ENCODE measurements around the gene SHANK3. TPM values are rescaled to one million over a fixed set of nuclear protein-coding genes. Genes with fewer than 3 reads are reported as not detected.

The SHANK3 gene
- total RNA-seq, 4 donors from 2014 or later: 2.8 to 36.3 (median 10.8) TPM

GRCh38 chr22:50713008-50713385 lies 40.4 kb downstream of the SHANK3 start:
- H3K27ac ChIP-seq: no peak overlapping the region
- DNase-seq: no peak
- no peaks in the 10 kb centered on the region for H3K36me3 ChIP-seq
- H3K9me3 ChIP-seq: no peaks in the 10 kb centered on the region
- no peaks in the 10 kb centered on the region for H3K27me3 ChIP-seq
- TF ChIP-seq POLR2A (IDR thresholded peaks at IDR 0.05): no peak
- TF ChIP-seq, protein P1, sequence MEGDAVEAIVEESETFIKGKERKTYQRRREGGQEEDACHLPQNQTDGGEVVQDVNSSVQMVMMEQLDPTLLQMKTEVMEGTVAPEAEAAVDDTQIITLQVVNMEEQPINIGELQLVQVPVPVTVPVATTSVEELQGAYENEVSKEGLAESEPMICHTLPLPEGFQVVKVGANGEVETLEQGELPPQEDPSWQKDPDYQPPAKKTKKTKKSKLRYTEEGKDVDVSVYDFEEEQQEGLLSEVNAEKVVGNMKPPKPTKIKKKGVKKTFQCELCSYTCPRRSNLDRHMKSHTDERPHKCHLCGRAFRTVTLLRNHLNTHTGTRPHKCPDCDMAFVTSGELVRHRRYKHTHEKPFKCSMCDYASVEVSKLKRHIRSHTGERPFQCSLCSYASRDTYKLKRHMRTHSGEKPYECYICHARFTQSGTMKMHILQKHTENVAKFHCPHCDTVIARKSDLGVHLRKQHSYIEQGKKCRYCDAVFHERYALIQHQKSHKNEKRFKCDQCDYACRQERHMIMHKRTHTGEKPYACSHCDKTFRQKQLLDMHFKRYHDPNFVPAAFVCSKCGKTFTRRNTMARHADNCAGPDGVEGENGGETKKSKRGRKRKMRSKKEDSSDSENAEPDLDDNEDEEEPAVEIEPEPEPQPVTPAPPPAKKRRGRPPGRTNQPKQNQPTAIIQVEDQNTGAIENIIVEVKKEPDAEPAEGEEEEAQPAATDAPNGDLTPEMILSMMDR (IDR thresholded peaks at IDR 0.05): no peak
- H3K4me3 ChIP-seq: no peak overlapping the region
- H3K4me1 ChIP-seq: no peaks in the 10 kb centered on the region

DNA sequence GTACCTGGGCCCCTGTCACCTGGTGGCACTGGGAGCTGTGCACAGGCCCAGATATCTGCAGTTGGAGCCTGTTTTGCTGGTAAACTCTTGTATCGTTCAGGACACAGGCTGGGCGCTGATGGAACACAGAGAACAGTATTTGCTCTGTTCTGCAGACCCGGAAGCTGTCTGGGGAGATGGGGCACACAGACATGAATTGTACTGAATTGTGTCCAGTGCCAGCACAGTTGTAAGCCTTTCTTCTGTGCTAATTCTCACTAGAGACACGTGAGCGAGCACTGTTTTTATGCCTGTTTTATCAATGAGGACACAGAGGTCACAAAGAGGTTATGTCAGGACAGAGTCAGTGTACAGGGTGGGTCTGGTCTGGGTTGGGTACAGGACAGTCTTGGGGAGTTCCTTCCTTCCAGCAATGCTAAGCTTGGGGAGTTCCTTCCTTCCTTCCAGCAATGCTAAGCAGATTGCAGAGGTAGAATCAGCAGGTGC lies 41.0 kb downstream of the SHANK3 start:
- Histone ChIP-seq H3K9me3 (no peaks in the 10 kb centered on the region), H3K4me3 (no peak overlapping the region), H3K36me3 (no peaks in the 10 kb centered on the region), H3K27ac (no peak overlapping the region), H3K4me1 (no peaks in the 10 kb centered on the region), H3K27me3 (no peaks in the 10 kb centered on the region)
- no peak for TF ChIP-seq POLR2A (IDR thresholded peaks at IDR 0.05)
- TF ChIP-seq, protein P1 (IDR thresholded peaks at IDR 0.05): no peak
- DNase-seq: no peak

DNA sequence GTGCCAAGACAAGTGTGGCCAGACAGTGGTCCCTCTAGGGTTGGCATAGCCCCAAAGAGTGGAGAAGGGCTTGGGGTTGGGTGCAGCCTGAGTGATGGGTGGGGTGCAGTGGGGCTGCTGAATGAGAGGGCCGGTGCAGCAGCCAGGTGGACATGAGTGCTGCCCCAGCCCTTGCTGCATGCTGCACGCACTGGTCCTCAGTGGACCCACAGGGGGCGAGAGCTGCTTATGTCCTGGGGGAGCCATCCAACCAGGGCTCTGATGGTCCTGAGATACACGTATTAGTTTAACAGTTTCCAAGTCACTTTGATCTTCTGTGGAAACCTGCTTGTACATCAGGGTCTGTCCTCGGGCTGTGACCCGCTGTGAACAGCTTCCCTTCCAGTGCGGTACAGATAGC lies 41.5 kb downstream of the SHANK3 start:
- Histone ChIP-seq H3K36me3 (no peaks in the 10 kb centered on the region), H3K4me1 (no peaks in the 10 kb centered on the region), H3K27ac (no peak overlapping the region), H3K9me3 (no peaks in the 10 kb centered on the region), H3K4me3 (no peak overlapping the region), H3K27me3 (no peaks in the 10 kb centered on the region)
- no peak for DNase-seq
- no peak for TF ChIP-seq POLR2A (IDR thresholded peaks at IDR 0.05)
- TF ChIP-seq, protein P1 (IDR thresholded peaks at IDR 0.05): no peak

DNA sequence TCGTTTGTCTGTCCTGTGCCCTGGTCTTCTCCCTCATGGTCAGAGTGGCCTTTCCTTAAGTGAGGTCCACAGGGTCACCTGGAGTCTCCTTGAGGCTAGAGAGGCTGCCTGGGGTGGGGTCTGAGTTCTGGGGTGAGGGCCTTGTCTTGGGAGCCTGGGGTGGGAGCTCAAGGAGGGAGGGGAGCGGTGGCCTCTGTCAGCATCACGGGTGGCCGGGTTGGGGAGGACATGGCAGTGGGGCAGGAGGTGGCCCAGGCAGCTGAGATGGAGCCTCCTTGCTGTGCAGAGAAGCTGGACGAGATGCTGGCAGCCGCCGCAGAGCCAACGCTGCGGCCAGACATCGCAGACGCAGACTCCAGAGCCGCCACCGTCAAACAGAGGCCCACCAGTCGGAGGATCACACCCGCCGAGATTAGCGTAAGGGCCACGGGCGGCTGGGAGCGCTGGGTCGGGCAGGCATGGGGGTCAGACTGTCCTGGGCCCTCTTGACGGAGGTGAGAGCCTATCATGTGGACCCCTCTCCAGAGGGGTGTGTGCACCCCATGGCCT lies 42.1 kb downstream of the SHANK3 start:
- no peak for DNase-seq
- Histone ChIP-seq H3K36me3 (no peaks in the 10 kb centered on the region), H3K27ac (no peak overlapping the region), H3K4me1 (no peaks in the 10 kb centered on the region), H3K9me3 (no peaks in the 10 kb centered on the region), H3K27me3 (no peaks in the 10 kb centered on the region), H3K4me3 (no peak overlapping the region)
- TF ChIP-seq POLR2A (IDR thresholded peaks at IDR 0.05): no peak
- TF ChIP-seq, protein P1 (IDR thresholded peaks at IDR 0.05): no peak

DNA sequence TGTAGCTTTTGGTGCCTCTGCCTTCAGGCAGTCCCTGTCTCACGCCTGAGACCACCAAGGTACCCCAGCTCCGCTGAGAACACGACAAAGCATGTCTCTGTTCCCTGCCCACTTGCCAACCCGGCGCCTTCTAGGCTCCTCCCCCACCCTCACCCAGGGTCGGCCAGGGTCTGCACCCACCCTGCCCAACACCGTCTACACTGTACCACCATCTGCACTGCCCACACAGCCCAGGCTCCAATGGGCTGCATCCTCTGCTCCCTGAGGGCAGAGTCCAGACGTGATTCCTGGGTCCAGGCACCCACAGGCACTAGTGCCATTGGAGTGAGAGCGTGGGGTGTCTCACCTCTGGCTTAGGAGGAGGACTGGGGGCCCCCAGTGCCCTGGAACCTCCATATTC lies 42.6 kb downstream of the SHANK3 start:
- Histone ChIP-seq H3K4me1 (no peaks in the 10 kb centered on the region), H3K4me3 (no peak overlapping the region), H3K27me3 (peaks cover 0 to 4% of the 10 kb centered on the region in 2 donors), H3K36me3 (no peaks in the 10 kb centered on the region), H3K27ac (no peak overlapping the region), H3K9me3 (no peaks in the 10 kb centered on the region)
- no peak for DNase-seq
- TF ChIP-seq POLR2A (IDR thresholded peaks at IDR 0.05): no peak
- TF ChIP-seq, protein P1 (IDR thresholded peaks at IDR 0.05): no peak

- H3K9me3 ChIP-seq: no peaks in the 10 kb centered on the region
- H3K27me3 ChIP-seq: peaks cover 0 to 4% of the 10 kb centered on the region in 2 donors
- H3K27ac ChIP-seq: no peak overlapping the region
- TF ChIP-seq POLR2A (IDR thresholded peaks at IDR 0.05): no peak
- TF ChIP-seq, protein P1 (IDR thresholded peaks at IDR 0.05): no peak
- no peaks in the 10 kb centered on the region for H3K36me3 ChIP-seq
- H3K4me1 ChIP-seq: no peaks in the 10 kb centered on the region
- H3K4me3 ChIP-seq: no peak overlapping the region
- no peak for DNase-seq
Measured at GRCh38 chr22:50715776-50716175, 43.2 kb downstream of the SHANK3 start.
